Progenitor cell of endocrine pancreas (in vitro differentiated cells): ENCODE data around the gene ETF1. TPM values are rescaled to one million over a fixed set of nuclear protein-coding genes. Genes with fewer than 3 reads are reported as not detected.

ENCODE experiments used
- DNase-seq: peaks from one replicate; pipeline ENCODE4 v3.0.0; 2021; ENCODE audit warnings: low spot score; ENCODE audit not compliant: unreplicated experiment
- H3K27ac Mint-ChIP-seq: 2 replicates; pipeline ENCODE4 v1.8.0; 2021; ENCODE audit warnings: mild to moderate bottlenecking, moderate library complexity, mixed read lengths
- H3K27me3 Mint-ChIP-seq: 2 replicates; pipeline ENCODE4 v1.8.0; 2021; ENCODE audit warnings: mixed read lengths
- H3K36me3 Mint-ChIP-seq: 2 replicates; pipeline ENCODE4 v1.8.0; 2022; ENCODE audit warnings: mixed read lengths; ENCODE audit not compliant: insufficient read depth
- H3K4me1 Mint-ChIP-seq: 2 replicates; pipeline ENCODE4 v1.8.0; 2021; ENCODE audit warnings: low read depth, mixed read lengths
- H3K4me3 Mint-ChIP-seq: 2 replicates; pipeline ENCODE4 v1.8.0; 2021; ENCODE audit warnings: low read depth, mild to moderate bottlenecking, moderate library complexity, mixed read lengths
- H3K9me3 Mint-ChIP-seq: 2 replicates; pipeline ENCODE4 v1.8.0; 2021; ENCODE audit warnings: low read depth, mixed read lengths
- total RNA-seq: library from RNA; stranded (reverse); gene quantifications from 2 replicates; pipeline ENCODE4 v1.2.1, GENCODE V29; 2021
- TF ChIP-seq, protein P1 (sequence below): fragments of 200-600 bp; sonication (generic); IDR thresholded peaks from one replicate; pipeline ENCODE4 v1.5.0; 2021; ENCODE audit warnings: antibody characterized with exemption, mild to moderate bottlenecking; ENCODE audit not compliant: unreplicated experiment

The ETF1 gene
- total RNA-seq, 1 donor from 2014 or later, result 73.1 TPM

DNA sequence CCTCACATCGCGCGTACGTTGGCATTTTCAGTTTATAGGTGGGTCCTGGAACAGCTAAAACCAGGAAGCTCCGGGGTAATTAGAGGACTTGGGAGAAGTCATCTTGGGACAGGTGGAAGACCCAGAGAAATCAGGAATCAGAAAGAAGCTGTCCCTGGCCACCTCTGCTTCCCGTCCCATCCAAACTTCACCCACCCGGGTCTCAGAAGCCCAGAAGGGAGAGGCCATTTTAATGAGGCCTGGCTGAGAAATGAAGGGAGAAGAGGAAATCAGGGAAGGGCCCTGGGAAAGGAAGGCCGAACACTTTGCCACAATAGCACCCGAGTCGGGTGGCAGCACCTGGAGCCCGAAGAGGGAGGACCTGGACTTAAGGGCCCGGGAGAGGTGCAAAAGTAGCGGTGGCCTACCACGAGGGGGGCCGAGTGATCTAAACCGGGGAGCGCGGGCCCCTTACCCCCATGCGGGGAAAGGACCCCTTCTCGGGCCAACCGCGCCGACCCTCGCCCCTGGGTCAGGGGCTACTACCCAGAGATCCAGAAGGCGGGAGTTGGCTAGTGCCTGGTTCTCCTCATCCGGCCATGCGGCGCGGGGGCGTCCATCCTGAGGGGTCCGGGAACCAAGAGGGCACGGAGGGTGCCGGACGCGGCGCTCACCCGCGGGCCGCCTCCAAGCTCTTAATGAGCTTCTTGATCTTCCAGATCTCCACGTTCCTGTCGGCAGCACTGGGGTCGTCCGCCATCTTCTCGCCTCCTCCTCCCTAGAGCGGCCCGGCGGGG is 668 bp downstream of the ETF1 start:
- Mint-ChIP-seq H3K36me3 (no peaks in the 10 kb centered on the region), H3K4me1 (peaks cover 39% of the 10 kb centered on the region)
- no peak for DNase-seq

DNA sequence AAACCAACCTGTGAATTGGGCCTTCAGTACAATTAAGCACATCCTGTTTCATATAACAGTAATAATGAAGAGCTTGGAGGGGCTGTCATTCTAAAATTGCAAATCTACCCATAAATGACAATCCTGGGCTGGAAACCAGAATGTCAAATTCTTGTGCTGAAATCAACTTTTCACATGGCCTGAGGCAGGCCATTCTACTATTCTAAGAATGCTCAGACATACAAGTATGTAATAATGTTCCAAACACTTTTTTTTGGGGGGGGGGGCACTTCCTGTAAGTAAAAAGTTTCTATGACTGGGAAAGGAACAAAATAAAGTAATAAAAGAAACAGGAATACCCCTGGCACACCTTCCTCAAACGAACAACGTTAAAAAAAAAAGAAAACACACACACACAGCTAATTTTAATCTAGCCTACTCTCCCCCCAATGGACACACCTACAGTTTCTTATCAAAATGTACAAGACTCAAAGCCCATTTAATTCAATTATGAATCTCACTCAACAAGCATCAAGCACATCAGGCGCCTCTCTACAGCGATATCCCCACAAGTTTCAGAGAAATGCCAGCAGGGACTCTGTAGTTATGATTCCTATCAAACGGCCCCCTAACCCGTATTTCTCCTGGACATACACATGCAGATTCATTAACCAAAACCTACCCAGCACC is 1.4 kb downstream of the ETF1 start:
- no peak for DNase-seq
- no peaks in the 10 kb centered on the region for H3K36me3 Mint-ChIP-seq
- H3K27ac Mint-ChIP-seq, result peak overlapping the region; percentile 99
- H3K4me3 Mint-ChIP-seq, result peak overlapping the region; percentile 99
- TF ChIP-seq, protein P1, sequence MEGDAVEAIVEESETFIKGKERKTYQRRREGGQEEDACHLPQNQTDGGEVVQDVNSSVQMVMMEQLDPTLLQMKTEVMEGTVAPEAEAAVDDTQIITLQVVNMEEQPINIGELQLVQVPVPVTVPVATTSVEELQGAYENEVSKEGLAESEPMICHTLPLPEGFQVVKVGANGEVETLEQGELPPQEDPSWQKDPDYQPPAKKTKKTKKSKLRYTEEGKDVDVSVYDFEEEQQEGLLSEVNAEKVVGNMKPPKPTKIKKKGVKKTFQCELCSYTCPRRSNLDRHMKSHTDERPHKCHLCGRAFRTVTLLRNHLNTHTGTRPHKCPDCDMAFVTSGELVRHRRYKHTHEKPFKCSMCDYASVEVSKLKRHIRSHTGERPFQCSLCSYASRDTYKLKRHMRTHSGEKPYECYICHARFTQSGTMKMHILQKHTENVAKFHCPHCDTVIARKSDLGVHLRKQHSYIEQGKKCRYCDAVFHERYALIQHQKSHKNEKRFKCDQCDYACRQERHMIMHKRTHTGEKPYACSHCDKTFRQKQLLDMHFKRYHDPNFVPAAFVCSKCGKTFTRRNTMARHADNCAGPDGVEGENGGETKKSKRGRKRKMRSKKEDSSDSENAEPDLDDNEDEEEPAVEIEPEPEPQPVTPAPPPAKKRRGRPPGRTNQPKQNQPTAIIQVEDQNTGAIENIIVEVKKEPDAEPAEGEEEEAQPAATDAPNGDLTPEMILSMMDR, result no peak
- H3K27me3 Mint-ChIP-seq, result no peaks in the 10 kb centered on the region
- peaks cover 39% of the 10 kb centered on the region for H3K4me1 Mint-ChIP-seq
- H3K9me3 Mint-ChIP-seq, result no peaks in the 10 kb centered on the region

More for the DNA sequence above, 668 bp downstream of the ETF1 start:
- H3K27me3 Mint-ChIP-seq, result no peaks in the 10 kb centered on the region
- TF ChIP-seq, protein P1, result peak; percentile 9
- H3K27ac Mint-ChIP-seq, result peak overlapping the region; percentile 99
- peak overlapping the region; percentile 99 for H3K4me3 Mint-ChIP-seq
- H3K9me3 Mint-ChIP-seq, result no peaks in the 10 kb centered on the region

DNA sequence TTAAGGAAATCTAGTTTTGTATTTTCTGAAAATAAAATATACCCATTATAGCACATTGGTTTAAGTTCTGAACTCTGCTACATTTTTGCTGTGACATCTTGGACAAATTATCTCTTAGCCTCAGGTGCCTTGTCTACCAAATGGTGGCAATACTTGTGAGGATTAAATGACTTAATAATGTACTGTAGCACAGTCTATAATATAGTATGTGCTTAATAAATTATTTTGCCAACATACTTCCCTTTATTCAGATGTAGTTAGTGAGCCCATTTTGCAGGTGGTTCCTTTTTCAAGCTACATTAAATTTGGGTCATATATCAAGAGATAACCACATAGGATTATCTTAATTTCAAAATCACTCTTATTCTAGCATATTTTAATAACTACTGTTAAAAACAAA is 3.2 kb downstream of the ETF1 start:
- no peak for DNase-seq
- Mint-ChIP-seq H3K9me3 (no peaks in the 10 kb centered on the region), H3K36me3 (no peaks in the 10 kb centered on the region), H3K4me3 (no peak overlapping the region), H3K27me3 (no peaks in the 10 kb centered on the region), H3K27ac (no peak overlapping the region), H3K4me1 (peaks cover 28% of the 10 kb centered on the region)
- TF ChIP-seq, protein P1, result no peak

DNA sequence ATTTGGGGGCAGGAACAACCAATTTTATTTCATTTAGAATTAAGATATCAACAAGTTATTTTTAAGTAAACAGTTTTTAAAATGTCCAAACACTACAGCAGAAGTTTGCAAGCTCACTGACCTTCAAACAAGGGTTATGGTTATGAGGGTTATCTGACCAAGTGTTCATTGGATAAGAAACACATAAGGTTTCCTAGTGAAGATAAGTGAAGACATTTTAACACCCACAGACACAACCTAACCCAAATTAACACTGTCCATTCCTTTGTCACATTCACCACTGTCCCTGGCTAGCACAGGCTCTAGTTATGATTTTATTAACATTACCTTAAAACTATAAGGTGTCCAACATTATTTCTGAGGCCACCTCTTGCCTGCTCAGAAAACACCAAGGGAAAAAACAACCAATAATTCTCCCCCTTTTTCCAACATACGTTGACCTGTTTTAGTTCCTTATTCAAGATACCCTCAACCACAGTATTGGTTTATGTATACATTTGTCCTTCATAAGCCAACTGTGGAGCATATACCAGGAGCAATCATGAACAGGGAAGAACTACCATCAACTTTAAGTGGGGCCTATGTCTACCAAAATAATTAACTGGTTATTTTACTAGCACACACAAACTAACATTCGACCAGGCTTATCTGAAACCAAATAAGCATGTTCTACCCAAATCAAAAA is 4.0 kb downstream of the ETF1 start:
- TF ChIP-seq, protein P1, result no peak
- Mint-ChIP-seq H3K4me3 (no peak overlapping the region), H3K36me3 (no peaks in the 10 kb centered on the region), H3K27me3 (no peaks in the 10 kb centered on the region), H3K9me3 (no peaks in the 10 kb centered on the region), H3K4me1 (peaks cover 21% of the 10 kb centered on the region), H3K27ac (no peak overlapping the region)
- DNase-seq, result no peak

DNA sequence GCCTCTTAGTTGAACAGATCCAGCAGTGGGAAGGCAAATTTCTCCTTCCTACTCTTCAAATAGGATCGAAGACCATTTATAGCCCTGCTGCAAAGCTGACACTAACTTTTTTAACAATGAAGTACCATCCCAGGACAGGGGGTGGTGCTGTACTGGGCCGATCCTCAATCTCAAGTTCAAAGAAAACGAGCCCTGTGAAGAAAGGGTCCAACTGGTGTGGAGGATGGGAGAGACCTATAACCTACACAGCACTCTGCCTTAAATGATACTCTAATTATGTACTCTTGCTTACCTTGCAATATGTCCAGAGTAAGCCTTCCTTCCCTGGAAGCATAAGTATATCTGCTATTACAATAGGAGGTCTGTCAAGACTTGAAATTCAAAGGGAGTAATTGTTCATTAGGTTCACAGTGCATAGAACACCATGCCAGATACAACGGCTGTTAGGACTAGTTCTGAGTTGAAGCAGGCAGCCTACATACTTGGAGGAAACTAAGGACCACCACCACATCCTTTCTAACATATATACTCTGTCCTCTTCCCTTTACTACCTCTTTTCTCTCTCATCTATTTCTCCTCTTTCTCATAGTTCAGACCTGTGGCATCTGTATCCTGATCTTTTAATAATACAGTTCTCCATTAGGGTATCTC is 6.2 kb downstream of the ETF1 start:
- peaks cover 15% of the 10 kb centered on the region for H3K4me1 Mint-ChIP-seq
- no peaks in the 10 kb centered on the region for H3K9me3 Mint-ChIP-seq
- no peak for DNase-seq
- H3K27ac Mint-ChIP-seq, result no peak overlapping the region
- no peak overlapping the region for H3K4me3 Mint-ChIP-seq
- TF ChIP-seq, protein P1, result peak; percentile 41
- H3K27me3 Mint-ChIP-seq, result no peaks in the 10 kb centered on the region
- H3K36me3 Mint-ChIP-seq, result peaks cover 7% of the 10 kb centered on the region
